NK-92 (cell line): Measurements from ENCODE around the gene SLMAP.

Experiments used
- DNase-seq: peaks from one replicate; lab custom pipeline; 2025; ENCODE audit not compliant: unreplicated experiment; lab: John Stamatoyannopoulos, UW

Gene SLMAP

DNA sequence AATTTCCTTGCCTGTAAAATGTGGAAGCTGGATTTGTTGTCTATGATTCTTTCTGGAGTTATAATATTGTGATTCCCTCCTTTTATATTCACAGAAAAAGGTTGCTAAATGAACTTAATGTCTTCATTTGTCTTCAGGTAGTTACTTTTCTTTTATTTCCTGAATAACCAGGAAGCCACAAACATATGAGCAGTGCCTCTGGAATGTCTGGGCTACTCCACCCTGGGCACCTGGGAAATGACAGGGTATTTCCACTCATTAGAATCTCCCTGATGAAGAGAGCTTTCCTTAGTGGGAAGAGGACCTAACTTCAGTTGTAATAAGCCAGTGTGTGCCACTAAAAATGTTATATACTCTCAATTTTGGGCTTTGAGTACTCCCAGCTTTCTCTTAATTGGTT is 3.8 kb upstream of the SLMAP start:
- no peak for DNase-seq

DNA sequence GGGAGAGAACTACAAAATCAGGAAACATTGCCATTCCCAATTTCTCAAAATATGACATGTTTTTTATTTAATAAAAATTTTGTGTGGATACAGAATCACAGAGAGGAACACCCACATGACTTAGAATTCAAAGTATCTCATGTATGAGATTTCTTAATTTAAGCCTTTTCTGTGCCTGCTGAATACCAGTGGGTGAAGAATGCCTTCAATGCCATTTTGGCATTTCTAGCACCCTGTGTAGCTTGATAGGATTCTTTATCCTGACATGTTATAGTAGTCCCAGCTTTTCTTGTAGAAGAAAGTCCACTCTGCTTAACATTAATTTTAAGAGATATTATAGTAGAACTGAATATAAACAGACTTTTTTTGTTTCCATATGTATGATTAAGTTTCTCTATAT is 3.1 kb upstream of the SLMAP start:
- no peak for DNase-seq

DNA sequence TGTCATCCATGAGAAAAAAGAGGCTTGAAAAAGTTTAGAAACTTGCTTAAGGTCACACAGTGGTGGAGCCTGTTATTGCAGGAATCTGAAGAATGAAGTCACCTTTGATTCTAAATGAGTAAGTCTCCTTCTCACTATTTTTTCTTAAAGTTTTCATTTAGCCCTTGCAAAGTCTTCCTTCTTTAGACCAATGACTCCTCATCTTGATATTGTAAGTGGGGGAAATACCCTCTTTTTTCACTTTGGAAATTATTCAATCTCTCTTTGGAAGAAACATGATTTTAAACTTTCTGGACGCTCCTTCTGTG is 787 bp upstream of the SLMAP start:
- DNase-seq, result no peak

DNA sequence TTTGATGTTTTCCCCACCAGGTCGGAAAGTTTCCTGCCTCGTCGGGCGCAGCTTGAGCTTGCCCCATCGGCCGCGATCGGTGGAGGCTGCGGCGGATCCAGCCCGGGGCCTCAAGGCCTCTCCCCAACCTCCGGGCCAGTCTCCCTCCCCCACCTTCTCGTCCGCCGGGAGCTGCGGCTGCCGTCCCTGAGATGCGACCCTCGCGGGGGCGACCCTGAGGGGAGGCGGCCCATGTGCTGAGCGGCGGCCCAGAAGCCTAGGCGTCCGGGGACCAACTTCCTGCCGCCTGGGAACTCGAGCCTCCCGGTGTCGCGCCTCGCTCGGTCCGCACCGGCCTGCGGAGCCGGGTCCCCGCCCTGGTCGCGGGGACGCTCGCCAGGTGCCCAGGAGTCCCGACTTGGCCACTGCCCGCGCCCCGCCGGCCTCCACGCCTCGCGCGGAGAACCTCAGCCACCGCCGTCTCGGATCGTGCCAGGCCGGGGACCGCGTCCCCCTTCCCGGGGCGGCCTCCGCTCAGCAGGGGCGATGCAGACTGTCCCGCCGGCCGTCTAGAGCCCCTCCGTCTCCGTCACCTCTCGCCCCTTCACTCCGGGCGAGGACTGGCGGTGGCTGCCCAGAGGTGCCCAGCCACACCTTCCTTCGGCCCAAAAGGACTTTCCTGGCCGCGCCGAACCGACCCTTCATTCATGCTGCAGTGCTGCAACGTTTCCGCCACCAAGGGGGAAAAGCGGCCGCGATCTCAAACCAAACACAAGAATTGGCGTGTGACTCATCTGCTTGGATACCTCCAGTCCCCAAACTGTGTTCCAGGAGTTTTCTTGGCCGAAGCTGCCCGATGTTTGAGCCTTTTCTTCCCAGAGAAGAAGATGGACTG is 656 bp downstream of the SLMAP start:
- DNase-seq, result no peak

DNA sequence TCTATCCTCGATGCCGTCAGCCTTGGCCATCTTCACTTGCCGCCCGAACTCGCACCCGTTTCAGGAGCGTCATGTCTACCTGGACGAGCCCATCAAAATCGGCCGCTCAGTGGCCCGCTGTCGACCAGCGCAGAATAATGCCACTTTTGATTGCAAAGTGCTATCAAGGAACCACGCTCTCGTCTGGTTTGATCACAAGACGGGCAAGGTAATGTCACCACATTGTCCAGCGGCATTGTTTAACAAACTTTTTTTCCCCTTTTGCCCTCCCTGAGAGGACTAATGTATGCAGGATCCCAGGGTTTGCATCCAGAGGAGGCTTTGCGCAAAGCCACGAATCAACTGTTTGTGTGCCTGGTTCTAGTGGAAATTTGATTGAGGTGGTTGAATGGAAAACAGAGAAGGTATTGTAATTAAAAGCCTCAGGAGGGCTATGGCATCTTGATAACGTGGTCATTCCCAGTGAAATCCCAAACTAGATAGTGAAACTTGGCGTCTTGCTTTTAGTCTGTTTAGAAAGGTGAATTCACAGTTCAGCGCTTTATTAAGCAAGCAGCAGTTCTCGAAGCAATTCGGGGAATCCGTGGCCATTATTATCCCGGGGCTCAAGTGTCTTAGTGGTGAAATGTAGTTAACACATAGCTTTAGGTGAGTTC is 1.7 kb downstream of the SLMAP start:
- no peak for DNase-seq

DNA sequence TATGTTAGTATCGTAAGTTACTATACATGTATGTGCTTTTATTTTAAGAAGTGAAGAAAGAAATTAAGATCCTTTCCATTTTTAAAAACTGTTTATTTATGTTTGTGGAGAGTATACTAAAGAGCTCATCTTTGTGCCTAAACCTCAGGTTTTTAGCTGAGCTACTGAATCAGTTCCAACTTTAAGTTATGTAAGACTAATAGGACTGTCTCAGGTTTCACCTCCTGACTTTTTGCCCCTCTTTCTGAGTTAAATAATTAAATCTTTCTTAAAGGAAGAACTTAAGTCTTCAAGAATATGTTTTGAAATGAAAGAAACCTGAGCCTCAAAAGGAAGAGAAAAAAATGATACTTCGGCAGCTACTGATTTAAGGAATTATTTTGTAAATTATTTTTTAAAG is 2.6 kb downstream of the SLMAP start:
- no peak for DNase-seq

DNA sequence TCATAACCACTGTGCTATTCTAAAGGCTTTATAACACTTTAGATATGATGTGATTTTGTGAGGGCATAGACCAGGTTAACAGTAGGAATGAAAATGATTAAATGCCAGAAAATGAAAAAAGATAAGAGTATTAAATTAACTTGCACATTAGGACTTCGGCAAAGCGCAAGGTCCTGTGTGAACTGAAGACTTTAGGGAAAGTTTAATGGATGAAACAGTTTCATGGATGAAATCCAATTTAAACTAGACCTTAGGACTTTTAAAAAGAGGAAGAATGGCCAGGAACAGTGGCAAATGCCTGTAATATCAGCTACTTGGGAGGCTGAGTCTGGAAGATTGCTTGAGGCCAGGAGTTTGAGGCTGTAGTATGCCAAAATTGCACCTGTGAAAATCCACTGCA is 8.7 kb downstream of the SLMAP start:
- no peak for DNase-seq

DNA sequence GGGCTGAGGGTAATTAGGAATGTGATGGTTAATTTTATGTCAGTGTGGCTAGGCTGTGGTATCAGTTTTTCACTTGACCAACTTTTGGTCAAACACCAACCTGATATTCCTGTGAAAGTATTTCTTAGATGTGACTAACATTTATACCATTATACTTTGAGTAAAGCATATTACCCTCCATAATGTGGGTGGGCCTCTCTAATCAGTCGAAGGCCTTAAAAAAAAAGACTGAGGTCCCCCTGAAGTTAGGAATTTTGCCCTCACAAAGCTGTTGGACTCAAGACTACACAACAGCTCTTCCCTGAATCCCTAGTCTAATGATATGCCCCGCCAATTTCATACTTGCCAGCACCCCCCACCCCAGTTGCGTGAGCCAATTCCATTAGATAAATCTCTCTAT is 12.5 kb downstream of the SLMAP start:
- DNase-seq, result no peak

DNA sequence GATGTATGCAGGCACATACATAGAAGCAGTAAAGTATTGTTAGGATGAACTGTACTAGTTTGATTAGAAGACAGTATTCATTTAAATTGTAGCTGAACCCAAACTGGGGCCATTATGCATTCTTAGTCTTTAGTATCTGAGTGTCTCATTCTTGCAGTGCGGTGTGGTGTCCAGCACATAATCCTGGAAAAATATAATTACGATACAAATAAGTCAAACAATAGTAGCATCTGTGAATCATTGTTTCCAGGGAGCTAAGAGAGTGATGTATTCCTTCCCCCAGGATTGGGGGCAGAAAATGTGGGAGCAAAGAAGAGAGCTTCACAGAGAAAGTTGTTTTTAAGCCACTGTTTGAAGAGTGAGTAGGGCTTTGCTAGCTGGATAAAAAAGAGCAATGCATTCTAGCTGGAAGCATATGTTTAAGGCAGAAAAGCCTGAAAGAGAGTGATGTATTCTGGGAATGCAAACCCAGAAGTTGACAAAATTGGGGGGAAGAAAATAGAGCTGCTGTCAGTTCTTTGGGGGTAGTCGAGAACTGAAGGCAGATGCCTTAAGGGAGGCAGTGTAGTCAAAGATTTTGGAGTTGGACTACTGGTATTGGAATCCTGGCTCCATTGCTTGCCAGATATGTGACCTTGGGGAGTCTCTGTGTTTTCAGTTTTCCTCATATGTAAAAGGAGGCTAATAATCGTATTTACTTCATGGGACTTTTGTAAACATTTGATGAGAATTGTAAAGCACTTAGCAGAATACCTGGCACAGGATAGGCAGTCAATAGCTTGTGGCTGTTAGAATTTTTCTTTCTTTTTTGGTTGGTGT is 14.1 kb downstream of the SLMAP start:
- DNase-seq, result no peak

DNA sequence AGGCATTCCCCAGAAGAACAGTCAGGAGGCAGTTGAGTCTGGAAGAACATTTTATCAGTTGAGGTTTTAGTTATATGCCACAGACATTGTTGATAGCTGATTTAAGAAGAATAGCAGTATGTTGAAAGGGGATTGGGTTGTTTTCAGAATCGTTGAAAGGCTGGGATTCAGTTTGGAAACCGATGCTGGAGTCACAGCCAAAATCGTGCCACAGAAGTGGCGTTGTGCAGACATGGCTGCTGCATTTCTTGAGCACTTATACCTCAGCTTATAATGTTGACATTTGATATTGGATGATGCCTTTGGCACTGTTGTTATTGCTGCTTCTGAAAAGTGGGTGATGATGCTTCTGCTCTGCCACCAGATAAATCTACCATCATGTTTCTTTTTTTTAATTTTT is 16.1 kb downstream of the SLMAP start:
- DNase-seq, result no peak

DNA sequence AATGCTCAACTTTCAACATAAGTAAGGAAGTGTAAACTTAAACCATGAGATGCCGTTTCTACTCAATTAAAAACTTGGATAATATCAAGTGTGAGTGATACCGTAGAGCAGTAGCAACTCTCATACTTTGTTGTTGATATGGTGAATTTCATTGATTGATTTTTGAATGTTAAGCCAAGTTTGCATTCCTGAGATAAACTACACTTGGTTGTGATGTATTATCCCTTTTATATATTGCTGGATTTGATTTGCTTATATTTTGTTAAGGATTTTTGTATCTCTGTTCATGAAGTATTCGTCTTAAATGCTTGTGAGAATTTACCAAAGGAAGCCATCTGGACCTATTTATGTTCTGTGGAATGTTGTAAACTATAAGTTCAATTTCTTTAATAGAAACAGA is 21.7 kb downstream of the SLMAP start:
- no peak for DNase-seq

DNA sequence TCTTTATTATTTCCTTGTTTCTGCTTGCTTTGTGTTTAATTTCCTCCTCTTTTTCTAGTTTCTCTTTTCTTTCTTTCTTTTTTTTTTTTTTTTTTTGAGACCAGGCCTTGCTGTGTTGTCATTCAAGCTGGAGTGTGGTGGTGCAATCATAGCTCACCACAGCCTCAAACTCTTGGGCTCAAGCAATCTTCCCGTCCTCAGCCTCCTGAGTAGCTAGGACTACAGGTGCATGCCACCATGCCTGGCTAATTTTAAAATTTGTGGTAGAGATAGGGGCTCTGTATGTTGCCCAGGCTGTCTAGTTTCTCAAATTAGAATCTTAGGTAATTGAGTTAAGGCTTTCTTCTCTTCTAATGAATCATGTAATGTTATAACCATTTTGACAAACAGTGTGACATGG is 22.4 kb downstream of the SLMAP start:
- no peak for DNase-seq

DNA sequence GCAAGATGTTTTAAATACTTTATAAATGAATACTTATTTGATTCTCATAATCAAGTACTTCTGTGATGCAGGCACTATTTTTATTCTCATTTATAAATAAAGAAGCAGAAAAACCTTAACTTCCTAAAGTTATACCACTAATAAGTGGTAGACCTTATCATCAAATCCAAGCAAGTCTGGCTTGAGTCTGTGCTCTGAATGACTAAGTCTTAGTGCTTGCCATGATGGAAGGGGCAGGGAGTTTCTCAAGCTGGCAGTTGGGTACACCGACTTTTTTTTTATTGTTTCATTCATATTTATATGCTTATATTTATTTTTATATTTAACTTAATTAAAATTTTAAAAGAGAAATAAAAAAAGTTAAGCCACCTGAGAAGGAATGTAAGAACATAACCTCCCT is 23.6 kb downstream of the SLMAP start:
- no peak for DNase-seq

DNA sequence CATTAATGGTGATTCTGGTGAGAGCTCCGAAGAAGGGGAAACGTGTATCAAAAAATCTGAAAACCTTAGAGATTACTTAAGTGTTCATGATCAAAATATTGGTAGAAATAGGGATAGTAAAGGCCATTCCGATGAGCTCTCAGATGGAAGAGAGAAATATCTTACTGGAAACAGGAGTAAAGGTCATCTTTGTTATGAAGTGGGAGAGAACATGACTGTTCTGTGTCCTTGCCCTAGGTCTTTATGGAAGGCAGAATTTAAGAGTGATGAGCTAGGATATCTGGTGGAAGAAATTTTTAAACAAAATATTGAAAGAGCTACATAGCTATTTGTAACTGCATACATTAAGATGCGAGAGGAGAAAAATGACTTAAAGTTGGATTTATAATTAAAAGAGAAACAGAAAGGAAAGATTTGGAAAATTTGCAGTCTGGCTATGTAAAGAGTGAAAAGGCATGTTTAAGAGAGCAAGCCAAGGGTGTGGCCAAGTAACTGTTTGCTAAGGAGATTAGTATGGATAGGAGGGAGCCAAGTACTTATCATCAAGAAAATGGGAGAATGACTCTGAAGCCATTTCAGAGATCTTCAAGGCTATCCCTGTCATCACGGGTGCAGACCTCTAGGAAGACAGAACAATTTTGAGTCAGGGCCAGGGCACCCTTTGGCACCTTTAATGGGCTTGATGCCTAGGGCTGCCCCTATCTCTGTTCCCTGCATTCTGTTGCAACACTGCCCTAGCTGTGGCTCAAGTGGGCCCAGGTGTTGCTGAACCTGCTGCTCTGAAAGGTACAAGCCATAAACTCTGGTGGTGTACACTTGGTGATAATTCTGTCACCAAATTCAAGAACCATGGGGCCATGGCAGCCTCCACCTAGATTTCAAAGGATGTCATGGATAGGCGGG is 27.3 kb downstream of the SLMAP start:
- DNase-seq, result no peak

DNA sequence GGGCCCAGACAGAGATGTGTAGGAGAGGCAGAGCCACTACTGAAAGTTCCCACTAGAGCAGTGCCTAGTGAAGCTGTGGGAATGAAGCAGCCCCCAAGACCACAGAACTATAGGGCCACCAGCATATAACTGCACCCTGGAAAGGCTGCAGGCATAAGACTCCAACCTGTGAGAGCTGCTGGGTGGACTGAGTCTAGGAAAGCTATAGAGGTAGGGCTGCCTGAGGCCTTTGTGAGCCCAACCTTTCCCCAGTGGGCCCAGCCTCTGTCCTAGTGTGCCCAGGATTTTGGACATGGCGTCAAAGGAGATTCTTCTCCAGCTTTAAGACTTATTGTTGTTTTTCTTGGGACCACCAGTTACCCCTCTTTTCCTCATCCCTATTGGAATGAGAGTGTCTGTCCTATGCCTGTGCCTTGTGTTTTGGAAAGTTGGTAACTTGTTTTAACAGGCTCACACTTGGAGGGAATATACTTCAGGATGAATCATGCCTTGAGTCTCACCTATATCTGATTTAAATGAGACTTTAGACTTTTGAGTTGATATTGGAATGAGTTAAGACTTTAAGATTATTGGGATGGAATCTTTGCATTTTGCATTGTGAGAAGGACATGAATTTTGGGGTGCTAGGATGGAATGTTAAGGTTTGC is 28.1 kb downstream of the SLMAP start:
- no peak for DNase-seq

DNA sequence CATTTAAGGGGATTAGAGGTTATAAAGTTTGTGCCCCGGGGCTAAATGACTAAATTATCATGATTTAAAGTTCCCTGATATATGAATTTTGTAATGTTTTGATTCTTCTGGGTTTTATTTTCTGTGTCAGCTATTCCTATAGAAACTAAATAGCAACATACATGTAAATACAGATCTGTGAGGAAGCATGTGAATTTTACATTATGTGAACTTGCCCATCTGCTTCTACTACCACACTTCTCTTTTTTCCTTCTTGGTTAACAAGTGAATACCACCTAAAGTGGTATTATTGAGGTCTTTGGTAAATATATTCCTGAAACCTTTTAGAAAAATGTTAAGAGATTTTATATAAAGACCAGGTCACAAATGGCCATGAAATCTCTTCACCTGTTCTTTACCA is 29.3 kb downstream of the SLMAP start:
- DNase-seq, result no peak

DNA sequence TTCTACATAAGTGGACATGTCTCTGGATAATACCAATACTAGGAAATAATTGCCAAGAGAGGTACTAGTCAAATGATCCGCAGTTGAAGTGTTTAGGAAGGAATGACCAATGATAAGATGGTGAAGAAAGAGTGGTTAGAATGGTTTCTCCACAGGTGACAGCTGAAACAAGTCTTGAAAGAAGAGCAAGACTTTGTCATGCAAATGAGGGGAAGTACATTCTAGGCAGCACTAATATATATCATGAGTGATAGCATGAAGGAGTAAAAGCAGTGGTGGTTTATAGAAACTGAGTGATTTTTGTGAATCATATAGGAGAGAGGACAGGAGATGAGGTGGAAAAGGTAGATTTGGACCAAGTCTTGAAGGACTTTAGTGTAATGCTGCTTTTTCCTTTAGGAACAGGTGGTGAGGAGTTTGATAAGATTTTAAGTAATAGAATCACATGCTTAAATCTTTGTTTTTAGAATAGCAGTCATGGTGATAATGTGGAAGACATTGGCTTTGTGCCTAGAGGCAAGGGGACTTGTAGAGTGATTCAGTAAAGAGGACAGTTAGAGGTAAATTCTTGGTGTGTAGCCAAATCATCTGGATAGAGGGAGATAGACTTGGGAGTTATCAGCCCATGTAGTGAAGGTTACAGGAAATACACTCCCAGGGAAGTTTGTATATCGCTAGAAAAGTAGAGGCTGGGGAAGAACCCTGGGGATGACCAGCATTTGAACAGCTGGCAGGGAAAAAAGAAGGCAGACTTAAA is 31.9 kb downstream of the SLMAP start:
- no peak for DNase-seq

DNA sequence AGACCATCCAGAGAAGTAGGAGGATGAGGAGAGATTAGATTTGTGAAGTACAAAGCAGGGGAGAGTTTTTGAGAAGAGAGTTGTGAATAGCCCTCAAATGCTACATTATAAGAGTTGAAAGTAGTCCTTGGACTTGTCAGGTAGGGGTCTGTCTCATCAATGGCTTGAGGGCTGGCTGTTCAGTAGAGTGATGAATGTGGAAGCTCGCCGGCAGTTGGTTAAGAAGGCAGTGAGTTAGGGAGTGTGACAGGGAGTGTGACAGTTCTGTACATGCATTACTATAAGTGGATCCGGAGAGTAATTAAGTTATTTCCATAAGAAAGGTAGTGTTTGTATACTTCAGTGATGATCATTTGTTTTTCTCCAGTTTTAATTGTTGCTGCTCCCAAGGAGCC is 32.5 kb downstream of the SLMAP start:
- no peak for DNase-seq

DNA sequence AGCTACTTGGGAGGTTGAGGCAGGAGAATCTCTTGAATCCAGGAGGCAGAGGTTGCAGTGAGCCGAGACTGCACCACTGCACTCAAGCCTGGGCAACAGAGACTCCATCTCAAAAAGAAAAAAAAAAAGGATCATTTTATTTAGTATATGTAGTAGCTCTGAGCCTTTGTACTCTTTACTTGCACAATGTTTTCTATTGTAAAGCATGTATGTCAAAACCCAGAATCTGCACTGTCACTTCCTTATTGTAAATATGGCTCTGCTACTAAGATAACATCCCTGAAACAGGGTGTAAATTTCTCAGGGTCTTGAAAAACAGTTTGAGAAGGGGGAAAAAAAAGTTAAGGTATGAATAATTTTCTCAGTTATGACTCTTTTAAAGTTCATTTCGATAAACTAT is 35.1 kb downstream of the SLMAP start:
- DNase-seq, result no peak

DNA sequence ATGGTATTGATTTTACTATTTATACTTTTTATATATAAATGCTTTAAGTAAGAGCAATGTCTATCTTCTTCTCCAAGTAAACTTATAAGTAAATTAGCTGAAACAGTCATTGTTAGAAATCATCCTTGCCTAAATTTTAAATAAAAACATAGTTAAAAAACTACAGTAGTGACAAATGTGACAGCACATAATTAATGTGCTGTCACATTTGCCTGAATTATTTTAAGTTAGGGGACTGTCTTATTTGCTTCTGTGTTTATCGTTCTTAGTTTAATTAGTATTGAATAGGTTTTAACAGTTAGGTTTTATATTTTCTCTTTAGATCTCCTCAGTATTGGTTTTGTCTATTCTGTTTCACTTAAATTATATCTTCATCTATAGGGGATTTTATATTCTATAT is 36.1 kb downstream of the SLMAP start:
- no peak for DNase-seq
